HG03521 (cell line): ENCODE results near the gene XKR7.
"Not testable (repeated sequence)": the region's sequence is repeated elsewhere in the genome, so short reads cannot be mapped to it uniquely, and the experiment has no call there.

ENCODE experiments used
- ATAC-seq: cut with Tn5 transposase; IDR thresholded peaks from one replicate; pipeline ENCODE4 v1.9.1; 2021; ENCODE audit warnings: mild to moderate bottlenecking, moderate library complexity; ENCODE audit not compliant: unreplicated experiment

XKR7 gene

DNA sequence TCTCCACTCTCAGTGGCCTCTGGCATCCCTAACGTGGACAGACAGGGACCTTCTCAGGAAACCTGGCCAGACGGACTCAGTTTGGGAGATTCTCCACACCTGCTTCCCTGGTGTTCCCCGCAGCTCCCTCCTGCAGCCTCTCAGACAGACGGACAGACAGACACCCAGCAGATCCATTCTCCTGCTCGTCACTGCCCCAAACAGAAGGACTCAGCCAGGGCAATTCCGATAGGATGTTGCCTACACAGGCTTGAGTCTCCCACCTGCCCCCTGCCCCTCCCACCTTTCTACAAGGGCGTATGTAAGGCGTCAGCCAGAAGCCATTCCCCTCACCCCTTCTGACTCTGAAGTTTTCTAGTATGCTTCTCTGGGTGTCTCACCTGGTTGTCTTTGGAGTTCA, 42.7 kb downstream of the XKR7 start:
- no peak for ATAC-seq

DNA sequence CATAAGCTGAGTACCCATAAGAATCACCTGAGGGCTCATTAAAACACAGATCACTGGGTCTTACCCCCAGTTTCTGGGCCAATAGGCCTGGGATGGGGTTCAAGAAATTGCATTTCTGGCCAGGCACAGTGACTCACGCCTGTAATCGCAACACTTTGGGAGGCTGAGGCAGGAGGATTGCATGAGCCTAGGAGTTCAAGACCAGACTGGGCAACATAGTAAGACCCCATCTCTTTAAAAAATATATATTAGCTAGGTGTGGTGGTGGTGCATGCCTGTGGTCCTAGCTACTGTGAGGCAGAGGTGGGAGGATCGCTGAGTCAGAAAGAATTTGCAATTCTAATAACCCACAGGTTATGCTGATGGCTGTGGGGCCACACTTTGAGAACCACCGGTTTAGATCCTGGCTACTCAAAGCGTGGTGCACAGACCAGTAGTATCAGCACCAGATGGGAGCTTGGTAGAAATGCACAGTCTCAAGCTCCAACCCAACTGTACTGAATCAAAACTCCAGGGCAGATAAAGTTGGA, 44.3 kb downstream of the XKR7 start:
- ATAC-seq: no peak

GRCh38 chr20:32013326-32013725, 45.4 kb downstream of the XKR7 start:
- ATAC-seq: no peak

DNA sequence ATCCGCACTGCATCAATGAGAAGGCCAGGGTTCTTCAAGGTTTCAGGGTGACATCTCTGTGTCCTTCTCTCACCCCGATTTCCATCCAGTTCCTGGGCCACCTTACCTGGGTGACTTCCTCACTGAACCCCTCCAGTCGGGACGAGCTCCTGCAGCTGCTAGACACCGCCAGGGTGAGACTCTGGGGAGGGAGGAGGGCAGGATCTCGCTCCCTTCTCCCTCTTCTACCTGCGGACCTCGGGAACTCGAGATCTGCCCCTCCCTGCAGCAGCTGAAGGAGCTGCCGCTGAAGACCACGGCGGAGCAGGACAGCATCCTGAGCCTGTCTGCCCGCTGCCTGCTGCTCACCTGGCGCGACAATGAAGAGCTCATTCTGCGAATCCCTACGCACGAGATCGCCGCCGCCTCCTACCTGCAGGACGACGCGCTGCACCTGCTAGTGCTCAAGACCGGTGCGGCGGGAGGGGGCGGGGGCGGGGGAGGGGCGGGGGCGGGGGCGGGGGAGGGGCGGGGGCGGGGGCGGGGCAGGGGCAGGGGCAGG, 49.8 kb downstream of the XKR7 start:
- ATAC-seq: no peak

- no peak for ATAC-seq
These were observed 50.6 kb downstream of the XKR7 start for GRCh38 chr20:32018269-32019155.

DNA sequence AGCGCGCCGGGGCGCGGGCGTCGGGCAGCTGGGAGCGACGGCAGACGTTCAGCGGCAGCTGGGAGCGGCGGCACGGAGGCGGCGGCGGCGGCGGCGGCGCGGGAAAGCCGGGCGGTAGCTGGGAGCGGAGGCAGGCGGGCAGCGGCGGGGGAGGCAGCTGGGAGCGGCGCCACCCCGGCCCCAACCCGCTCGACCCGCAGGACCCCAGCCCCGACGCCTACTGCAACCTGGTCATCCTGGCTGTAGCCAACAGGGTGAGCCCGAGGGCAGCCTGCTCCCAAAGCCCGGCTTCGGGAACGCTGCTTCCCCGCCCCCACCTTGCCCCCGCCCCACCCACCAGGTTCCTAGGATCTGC, 51.2 kb downstream of the XKR7 start:
- ATAC-seq: no peak

DNA sequence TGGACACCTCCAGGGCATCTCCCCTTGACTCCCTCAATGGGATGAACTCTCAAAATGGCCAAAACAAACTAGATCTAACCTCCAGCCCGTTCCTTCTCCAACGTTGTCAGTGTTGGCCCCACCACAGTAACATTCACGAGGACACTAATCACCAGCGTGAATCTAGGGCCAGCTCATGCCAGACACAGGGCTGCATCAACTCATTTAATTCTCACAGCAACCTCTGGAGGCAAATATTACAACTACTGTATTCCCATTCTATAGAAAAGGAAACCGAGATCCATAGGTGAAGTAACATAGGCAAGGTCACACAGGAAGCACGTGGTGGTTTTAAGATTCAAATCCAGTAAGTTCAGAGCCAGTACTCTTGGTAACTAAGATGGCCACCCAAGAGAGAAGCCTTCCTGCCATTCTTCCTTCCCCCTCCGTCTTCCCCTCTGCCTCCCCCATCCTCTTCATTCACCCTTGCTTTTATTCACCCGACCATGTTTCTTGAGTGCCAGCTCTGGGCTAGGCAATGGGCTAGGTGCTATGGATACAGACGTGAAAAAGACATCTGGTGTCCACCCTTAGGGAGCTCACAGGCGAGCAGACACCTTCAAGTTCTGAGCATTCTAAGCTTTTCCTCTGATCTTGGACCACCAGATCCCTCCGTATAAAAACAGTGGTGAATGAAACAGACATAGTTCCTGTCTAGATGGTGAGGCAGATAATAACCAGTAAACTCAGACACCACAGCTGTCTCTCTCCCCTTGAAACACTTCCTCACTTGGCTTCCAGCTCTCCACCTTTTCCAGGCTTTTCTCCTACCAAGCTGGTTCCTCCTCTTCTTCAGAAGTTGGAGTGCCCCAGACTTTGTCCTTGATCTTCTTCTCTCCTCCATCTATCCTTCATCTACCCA, 51.9 kb downstream of the XKR7 start:
- no peak for ATAC-seq

- ATAC-seq: no peak
These were observed 53.1 kb downstream of the XKR7 start for GRCh38 chr20:32021091-32021490.

DNA sequence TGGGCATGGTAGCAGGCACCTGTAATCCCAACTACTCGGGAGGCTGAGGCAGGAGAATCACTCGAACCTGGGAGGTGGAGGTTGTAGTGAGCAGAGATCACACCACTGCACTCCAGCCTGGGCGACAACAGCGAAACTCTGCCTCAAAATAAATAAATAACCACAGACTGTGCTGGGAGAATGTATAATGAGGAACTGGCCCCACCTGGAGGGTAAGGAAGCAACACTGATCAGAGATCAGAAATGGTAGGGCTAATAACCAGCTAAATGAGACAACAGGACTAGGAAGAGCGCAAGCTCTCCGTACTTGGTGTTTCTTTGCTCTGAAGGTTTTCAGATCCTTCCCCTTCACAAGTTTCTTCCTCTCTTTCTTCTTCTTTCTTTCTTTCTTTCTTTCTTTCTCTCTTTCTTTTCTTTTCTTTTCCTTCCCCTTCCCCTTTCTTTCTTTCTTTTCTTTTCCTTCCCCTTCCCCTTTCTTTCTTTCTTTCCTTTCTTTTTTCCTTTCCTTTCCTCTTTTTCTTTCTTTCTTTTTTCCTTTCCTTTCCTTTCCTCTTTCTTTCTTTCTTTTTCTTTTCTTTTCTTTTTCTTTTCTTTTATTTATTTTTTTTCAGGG, 56.8 kb downstream of the XKR7 start:
- ATAC-seq: no peak

DNA sequence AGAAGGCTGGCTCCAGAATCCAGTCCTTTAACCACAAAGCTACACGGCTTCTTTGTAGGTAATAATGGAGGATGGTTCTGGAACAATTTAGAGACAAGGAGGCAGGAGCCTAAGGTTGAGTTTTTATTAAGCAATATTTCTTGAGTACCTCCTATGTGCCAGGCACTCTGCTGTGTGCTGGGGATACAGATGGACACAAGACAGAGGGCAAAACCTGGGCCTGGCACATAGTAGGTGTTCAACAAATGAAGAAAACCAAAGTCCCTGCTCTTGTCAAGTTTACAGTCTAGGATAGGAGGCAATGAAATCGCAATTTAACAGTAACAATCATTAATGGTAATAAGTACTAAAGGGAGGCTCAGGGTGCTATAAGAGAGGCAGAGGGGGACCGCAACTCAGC, 59.7 kb downstream of the XKR7 start:
- no peak for ATAC-seq

- no peak for ATAC-seq
These were observed 60.9 kb downstream of the XKR7 start for GRCh38 chr20:32028647-32029372.

GRCh38 chr20:32029561-32029960, 61.6 kb downstream of the XKR7 start:
- no peak for ATAC-seq

DNA sequence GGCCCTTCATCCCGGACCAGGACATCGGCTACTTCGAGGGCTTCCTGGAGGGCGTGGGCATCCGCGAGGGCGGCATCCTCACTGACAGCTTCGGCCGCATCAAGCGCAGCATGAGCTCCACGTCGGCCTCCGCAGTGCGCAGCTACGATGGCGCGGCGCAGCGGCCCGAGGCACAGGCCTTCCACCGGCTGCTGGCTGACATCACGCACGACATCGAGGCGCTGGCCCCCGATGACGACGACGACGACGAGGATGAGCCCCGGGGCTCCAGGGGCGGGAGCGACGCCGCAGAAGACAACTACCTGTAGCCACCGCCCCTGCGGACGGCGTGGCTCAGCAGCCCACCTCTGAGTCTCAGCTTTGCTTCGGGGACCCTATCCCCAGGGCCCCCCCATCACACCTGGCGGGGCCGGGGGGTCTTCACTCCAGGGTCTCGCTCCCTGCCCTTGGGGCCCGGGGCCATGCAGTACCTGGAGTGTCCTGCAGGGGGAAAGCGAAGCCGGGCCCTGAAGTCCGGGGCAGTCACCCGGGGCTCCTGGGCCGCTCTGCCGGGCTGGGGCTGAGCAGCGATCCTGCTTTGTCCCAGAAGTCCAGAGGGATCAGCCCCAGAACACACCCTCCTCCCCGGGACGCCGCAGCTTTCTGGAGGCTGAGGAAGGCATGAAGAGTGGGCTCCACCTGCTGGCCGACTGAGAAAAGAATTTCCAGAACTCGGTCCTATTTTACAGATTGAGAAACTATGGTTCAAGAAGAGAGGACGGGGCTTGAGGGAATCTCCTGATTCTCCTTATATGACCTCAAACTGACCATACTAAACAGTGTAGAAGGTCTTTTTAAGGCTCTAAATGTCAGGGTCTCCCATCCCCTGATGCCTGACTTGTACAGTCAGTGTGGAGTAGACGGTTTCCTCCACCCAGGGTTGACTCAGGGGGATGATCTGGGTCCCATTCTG, 63.3 kb downstream of the XKR7 start:
- no peak for ATAC-seq

- no peak for ATAC-seq
These were observed 65.4 kb downstream of the XKR7 start for GRCh38 chr20:32033316-32033715.

DNA sequence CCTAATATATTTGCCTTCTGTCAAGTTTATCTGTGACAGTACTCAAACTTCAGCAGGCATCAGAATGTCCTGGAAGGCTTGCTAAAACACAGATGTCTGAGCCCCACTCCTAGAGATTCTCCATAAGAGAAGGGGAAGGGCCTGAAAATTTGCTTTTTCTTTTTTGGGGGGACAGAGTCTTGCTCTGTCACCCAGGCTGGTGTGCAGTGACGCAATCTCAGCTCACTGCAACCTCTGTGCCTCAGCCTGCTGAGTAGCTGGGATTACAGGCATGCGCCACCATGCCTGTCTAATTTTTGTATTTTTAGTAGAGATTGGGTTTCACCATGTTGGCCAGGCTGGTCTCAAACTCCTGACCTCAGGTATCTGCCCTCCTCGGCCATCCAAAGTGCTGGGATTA, 65.8 kb downstream of the XKR7 start:
- ATAC-seq: not testable (repeated sequence)

DNA sequence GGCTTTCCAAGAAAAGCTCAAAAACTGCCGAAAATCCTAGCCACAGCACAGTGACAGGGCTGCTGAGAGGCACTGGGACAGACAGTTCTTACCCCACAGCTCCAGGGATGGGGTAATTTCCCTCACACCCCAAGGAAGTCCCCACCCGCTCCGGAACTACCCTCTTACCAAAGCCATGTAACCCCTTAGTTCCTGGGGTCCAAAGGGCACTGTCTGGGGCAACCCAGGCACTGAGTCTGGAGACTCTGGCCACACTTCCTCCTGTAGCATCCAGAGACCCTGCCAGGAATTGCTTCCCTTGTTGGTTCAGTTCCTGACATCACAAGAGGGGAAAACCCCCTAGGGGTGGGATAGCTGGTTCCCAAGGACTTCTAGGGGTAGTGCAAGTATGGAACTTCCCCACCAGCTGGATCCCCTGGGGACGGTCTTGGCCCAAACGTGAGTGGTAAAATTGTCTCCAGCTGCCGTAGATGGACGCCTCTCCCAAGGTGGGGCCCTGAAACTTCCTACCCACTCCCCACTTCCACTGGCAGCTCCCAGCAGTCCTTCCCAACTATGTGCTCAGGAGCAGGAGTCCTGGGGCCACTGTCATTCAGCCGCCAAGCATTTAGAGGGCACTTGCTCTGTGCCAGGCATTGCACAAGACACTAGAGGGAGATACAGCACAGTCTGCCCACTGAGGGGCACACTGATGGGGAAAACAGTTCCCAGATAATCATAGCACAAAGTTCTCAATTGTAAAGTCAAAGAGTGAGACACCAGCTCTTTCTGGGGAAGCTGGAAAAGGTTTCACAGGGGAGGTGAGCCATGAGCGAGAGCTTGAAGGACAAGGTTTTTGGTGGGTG, 66.9 kb downstream of the XKR7 start:
- ATAC-seq: no peak

DNA sequence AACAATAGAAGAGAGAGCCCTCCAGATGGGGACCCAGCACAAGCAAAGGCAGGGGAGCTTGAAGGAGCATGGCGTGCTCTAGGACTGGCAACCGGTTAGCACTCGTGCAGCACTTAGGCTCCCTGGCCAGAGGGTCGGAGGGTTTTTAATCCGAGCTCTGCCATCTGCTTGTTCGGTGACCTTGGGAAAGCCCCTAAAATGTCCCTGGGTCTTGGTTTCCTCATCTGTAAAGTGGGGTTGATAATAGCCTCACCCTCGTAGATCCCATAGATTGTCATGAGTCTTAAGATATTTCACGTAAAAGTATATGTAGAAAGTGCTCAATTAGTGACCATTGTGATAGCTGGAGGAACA, 67.5 kb downstream of the XKR7 start:
- ATAC-seq: no peak

DNA sequence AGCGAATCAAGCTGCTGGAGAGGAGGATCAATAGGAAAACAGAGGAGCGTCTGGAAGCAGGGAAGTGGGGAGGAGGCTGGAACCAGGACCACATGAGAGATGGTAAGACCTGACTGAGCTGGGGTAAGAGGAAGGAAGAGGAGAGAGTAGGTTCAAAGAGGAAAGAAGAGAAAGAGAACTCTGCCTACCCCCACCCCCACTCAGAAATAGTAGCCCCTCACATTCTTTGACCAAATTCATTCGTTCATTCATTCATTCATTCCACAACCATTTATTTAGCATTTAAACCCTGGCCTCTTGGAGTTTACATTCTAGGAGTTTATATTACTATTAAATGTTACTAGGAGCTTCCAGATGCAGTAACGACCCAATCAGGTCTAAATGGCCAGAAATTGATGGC, 68.3 kb downstream of the XKR7 start:
- no peak for ATAC-seq
